ENCODE results near the gene RAMP1. TPM values are rescaled to one million over a fixed set of nuclear protein-coding genes. Genes with fewer than 3 reads are reported as not detected.

The RAMP1 gene
- total RNA-seq, 6 experiments from 2014 or later = 10.1 to 75.2 (median 37.5) TPM

DNA sequence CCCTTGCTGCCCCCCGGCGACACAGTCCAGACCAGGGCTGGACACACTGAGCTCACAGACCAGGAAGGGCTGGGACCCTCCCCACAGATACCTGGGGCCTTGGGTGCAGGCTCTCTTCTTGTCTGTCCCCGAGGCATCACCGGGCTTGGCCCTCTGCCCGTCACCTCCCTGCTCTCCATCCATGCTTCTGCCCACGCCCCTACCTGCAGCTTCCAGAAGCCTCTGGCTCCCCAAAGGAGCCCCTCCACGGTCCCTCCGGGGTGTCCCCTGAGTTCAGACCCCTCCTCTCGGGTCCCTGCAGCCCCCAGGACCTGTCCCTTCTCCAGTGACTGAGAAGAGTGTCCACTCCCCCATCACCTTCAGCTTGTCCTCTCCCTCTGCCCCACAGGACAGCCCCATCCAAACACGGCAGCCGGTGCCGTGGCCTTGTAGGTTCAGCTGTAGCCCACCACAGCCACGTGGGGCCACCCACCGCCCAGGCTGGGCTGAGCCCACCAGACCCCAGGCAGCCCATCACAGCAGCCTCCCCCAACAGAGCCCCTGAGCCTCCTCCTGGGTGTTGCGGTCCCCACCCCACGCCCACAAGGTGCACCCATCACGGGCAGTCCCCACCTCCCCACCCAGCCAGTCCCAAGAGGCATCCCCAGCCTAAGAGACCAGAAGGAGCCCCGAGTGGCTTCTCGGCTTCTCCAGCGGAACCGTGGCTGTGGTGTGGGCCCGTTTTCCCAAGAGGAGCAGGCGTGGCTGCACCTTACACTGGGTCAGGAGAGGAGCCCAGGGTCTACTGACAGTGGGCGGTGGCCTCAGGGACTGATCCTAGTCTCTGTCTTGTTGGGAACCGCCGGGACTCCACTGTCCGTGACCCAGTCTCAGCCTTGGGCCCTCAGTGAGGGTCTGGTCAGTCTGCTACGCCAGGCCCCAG lies 53.1 kb downstream of the RAMP1 start:
- no peaks in the 10 kb centered on the region for H3K27me3 ChIP-seq
- TF ChIP-seq, protein P1, sequence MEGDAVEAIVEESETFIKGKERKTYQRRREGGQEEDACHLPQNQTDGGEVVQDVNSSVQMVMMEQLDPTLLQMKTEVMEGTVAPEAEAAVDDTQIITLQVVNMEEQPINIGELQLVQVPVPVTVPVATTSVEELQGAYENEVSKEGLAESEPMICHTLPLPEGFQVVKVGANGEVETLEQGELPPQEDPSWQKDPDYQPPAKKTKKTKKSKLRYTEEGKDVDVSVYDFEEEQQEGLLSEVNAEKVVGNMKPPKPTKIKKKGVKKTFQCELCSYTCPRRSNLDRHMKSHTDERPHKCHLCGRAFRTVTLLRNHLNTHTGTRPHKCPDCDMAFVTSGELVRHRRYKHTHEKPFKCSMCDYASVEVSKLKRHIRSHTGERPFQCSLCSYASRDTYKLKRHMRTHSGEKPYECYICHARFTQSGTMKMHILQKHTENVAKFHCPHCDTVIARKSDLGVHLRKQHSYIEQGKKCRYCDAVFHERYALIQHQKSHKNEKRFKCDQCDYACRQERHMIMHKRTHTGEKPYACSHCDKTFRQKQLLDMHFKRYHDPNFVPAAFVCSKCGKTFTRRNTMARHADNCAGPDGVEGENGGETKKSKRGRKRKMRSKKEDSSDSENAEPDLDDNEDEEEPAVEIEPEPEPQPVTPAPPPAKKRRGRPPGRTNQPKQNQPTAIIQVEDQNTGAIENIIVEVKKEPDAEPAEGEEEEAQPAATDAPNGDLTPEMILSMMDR (IDR thresholded peaks at IDR 0.05) = no peak
- TF ChIP-seq POLR2A (IDR thresholded peaks at IDR 0.05) = no peak
- H3K4me3 ChIP-seq = no peak overlapping the region
- intact Hi-C loops (cut with DNase I) = no loop called here
- H3K4me1 ChIP-seq = no peaks in the 10 kb centered on the region
- ATAC-seq (peak in 2 of 4 donors; percentile 7 to 9), DNase-seq (peak in 1 of 3 donors; percentile 36)
- no peaks in the 10 kb centered on the region for H3K9me3 ChIP-seq
- WGBS (ENCODE audit: insufficient coverage, low coverage, low lambda C conversion rate, missing lambda C conversion rate) = 65% methylated on average over 4 of the region's 28 CpGs
- H3K36me3 ChIP-seq = no peaks in the 10 kb centered on the region
- no peak overlapping the region for H3K27ac ChIP-seq

DNA sequence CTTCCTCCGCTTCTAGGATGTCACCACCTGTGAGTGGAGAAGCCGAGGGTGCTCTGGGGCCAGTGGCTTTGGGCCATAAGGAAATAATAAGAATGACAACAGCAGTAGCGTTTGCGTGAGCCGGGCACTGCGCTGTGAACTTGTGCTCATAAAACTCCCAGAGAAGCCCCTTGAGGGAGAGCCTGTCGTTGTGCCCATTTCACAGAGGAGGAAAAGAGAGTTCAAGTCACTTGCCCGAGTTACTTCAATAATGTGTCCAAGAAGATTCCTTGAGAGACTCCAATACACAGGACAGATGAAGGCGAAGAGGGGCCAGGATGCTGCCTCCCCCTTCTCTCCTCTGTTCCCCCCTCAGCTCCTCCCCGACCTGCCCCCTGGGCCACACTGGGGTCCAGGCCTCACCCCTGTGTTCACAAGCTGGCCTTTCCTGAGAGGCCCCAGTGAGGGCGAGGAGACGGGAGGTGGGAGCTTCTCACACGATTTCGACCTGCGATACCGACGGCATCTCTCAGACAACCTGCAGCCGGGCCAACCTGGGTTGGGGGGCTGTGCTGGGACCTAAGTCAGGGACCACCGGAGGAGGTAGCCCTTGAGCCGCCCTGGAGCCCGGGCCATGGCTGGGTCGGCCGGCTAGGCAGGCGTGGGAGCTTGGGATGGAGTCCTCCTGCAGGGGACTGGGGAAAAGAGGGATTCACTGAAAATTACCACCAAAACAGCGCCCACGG lies 53.9 kb downstream of the RAMP1 start:
- Histone ChIP-seq H3K27me3 (no peaks in the 10 kb centered on the region), H3K36me3 (no peaks in the 10 kb centered on the region), H3K4me3 (no peak overlapping the region), H3K27ac (no peak overlapping the region), H3K9me3 (no peaks in the 10 kb centered on the region), H3K4me1 (no peaks in the 10 kb centered on the region)
- intact Hi-C loops (cut with DNase I) = no loop called here
- ATAC-seq (no peak), DNase-seq (no peak)
- 85% methylated on average over 5 of the region's 26 CpGs for WGBS (ENCODE audit: insufficient coverage, low coverage, low lambda C conversion rate, missing lambda C conversion rate)
- TF ChIP-seq, protein P1 (IDR thresholded peaks at IDR 0.05) = no peak
- TF ChIP-seq POLR2A (IDR thresholded peaks at IDR 0.05) = no peak

DNA sequence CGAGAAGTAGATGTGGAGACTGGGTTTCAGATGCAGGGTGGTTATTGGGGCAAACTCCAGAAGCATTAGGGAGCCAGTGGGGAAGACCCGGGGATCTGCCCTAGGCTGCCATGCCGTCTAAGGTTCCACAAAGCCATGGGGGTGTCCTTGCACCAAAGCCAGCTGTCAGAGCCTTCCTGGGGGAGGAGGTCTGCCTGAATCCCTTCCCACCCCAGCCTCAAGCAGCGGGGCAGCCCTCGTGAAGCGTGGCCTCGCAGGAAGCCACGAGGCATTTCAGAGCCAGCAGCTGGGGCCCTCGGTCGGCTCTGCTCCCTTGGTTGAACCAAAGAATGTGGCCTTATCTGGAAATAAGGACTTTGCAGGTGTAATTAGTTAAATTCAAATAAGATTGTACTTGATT lies 56.2 kb downstream of the RAMP1 start:
- intact Hi-C loops (cut with DNase I) = no loop called here
- DNase-seq = peak in 2 of 3 donors; percentile 21 to 35
- 65% methylated on average over 4 of the region's 10 CpGs for WGBS (ENCODE audit: insufficient coverage, low coverage, low lambda C conversion rate, missing lambda C conversion rate)
- Histone ChIP-seq H3K27me3 (no peaks in the 10 kb centered on the region), H3K4me3 (no peak overlapping the region), H3K9me3 (no peaks in the 10 kb centered on the region), H3K36me3 (no peaks in the 10 kb centered on the region), H3K4me1 (no peaks in the 10 kb centered on the region), H3K27ac (no peak overlapping the region)
- ATAC-seq = no peak
- TF ChIP-seq, protein P1 (IDR thresholded peaks at IDR 0.05) = no peak

DNA sequence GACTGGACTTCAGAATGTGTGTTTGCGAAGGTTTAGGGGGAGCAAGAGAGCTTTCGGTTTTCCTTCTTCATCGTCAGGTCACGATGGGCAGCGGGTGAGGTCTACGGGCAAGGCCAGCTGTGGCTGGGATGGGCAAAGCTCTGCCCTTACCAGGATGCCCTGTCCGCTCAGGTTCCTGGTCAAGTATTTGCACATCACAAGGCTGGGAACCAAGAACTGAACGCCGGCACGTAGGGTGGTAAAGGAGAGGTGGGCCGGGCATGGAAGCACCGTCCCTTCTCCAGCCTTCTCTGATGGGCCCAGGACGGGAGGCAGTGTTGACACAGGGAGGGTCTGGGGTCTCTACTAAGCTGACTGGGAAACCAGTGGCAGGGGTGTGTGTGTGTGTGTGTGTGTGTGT lies 56.9 kb downstream of the RAMP1 start:
- no peak for ATAC-seq
- no peak for TF ChIP-seq POLR2A (IDR thresholded peaks at IDR 0.05)
- TF ChIP-seq, protein P1 (IDR thresholded peaks at IDR 0.05) = no peak
- no peak overlapping the region for H3K4me3 ChIP-seq
- WGBS (ENCODE audit: insufficient coverage, low coverage, low lambda C conversion rate, missing lambda C conversion rate) = 97% methylated on average over 5 of the region's 13 CpGs
- no peaks in the 10 kb centered on the region for H3K27me3 ChIP-seq
- no peaks in the 10 kb centered on the region for H3K4me1 ChIP-seq
- intact Hi-C loops (cut with DNase I) = no loop called here
- no peaks in the 10 kb centered on the region for H3K36me3 ChIP-seq
- DNase-seq = no peak
- no peak overlapping the region for H3K27ac ChIP-seq
- H3K9me3 ChIP-seq = no peaks in the 10 kb centered on the region

Measured in right lobe of liver (tissue), 6 donors.